MM.1S (cell line): Measurements from ENCODE around the gene BSG.

Experiments used
- CTCF ChIP-seq: fragments of 300-600 bp; sonication (generic); IDR thresholded peaks from 2 replicates; pipeline ENCODE4 v1.5.1; 2016; ENCODE audit warnings: antibody characterized with exemption, low read length, mixed read lengths
- EZH2 ChIP-seq: fragments of 300-600 bp; sonication (generic); optimal IDR thresholded peaks from 2 replicates; pipeline ENCODE3; 2017; ENCODE audit warnings: low read depth, mild to moderate bottlenecking, antibody characterized with exemption, low read length, mixed read lengths
- EZH2phosphoT487 ChIP-seq: fragments of 300-600 bp; sonication (generic); IDR thresholded peaks from 2 replicates; pipeline ENCODE4 v1.6.1; 2018; ENCODE audit warnings: antibody characterized with exemption, low read length

DNA sequence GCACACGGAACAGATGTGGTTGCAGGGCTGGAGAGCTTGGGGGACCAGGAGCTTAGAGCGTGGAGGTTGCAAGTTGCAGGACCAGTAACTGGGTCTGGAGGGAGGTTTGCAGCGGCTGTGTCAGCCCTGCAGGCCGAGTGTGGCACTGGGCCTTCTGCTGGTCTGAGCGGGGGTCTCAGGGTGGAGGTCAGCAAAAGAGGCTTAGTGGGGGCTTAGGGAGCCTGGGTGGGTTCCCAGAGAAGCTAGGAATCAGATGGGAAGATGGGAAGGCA lies 11.5 kb downstream of the BSG start:
- TF ChIP-seq CTCF, result no peak
- no peak for TF ChIP-seq EZH2phosphoT487
- no peak for TF ChIP-seq EZH2
